ENCODE data around the gene TMEM255B. TPM values are rescaled to one million over a fixed set of nuclear protein-coding genes. Genes with fewer than 3 reads are reported as not detected.

The TMEM255B gene
- total and polyA plus RNA-seq, 2 donors (not counting 3 experiments of a cell fraction or from before 2014, with no cell fraction given) = 105 to 121 TPM

GRCh38 chr13:113822266-113822665, 63.2 kb downstream of the TMEM255B start:
- Histone ChIP-seq H3K9me3 (replicated peaks; ENCODE audit: control insufficient read depth, insufficient read depth, low read length) (no peaks in the 10 kb centered on the region), H3K4me1 (ENCODE audit: control insufficient read depth, extremely low read depth, insufficient read depth, low read length) (peaks cover 6% of the 10 kb centered on the region), H4K20me1 (replicated peaks; ENCODE audit: control insufficient read depth, extremely low read depth, insufficient read depth, low read length) (no peaks in the 10 kb centered on the region), H3K4me3 (replicated peaks in 1 of 3; ENCODE audit: insufficient read depth in 1 of 3, low read depth in 1 of 3, low read length in 3 of 3) (no peak overlapping the region), H3K9me1 (replicated peaks; ENCODE audit: control insufficient read depth, extremely low read depth, insufficient read depth, low read length) (no peaks in the 10 kb centered on the region), H3K4me2 (ENCODE audit: insufficient read depth, low read length) (no peak overlapping the region), H3K36me3 (ENCODE audit: control insufficient read depth in 2 of 2, extremely low read depth in 1 of 2, insufficient read depth in 2 of 2, low read length in 2 of 2) (peaks cover 0 to 14% of the 10 kb centered on the region in 2 experiments), H3K79me2 (ENCODE audit: control insufficient read depth, insufficient read depth, low read length) (no peaks in the 10 kb centered on the region), H2AFZ (ENCODE audit: low read depth, low read length) (no peak overlapping the region), H3K27me3 (ENCODE audit: control insufficient read depth in 2 of 2, insufficient read depth in 2 of 2, low read length in 2 of 2) (no peaks in the 10 kb centered on the region), H3K27ac (ENCODE audit: insufficient read depth, low read depth, low read length) (no peak overlapping the region), H3K9ac (replicated peaks; ENCODE audit: extremely low read depth, insufficient read depth, low read length) (no peak overlapping the region)
- no TSS peak for BruUV-seq (replicated peaks)
- DNase-seq (ENCODE audit: low read depth, low spot score) = no peak
- intact Hi-C loops (cut with micrococcal nuclease) (no loop called here), dilution Hi-C loops (cut with MboI; ENCODE audit: extremely low pct_ligation_motif_present, low sequenced_read_pairs) (no loop called here)
- ChIA-PET POLR2A (no interaction called here), CTCF (interaction anchor here (1.6 to 5.4 kb wide), 3 partner anchors 15 to 123 kb away, joined by 4 to 21 read pairs (median 5); no protein-coding TSS in a partner anchor)
- TF ChIP-seq POLR2A (IDR thresholded peaks at IDR 0.05; ENCODE audit: low read depth, low read length) = no peak
- no peak for TF ChIP-seq CTCF (IDR thresholded peaks at IDR 0.05; ENCODE audit: extremely low read depth in 1 of 2, insufficient read depth in 1 of 2, low read depth in 1 of 2, low read length in 2 of 2)
- TF ChIP-seq JUN (IDR thresholded peaks at IDR 0.05; ENCODE audit: borderline replicate concordance, insufficient read depth, insufficient read length, low read depth) = no peak
- no peak for TF ChIP-seq POLR2AphosphoS5 (IDR thresholded peaks at IDR 0.05; ENCODE audit: insufficient read depth, low read depth, low read length)
- TF ChIP-seq FOS (IDR thresholded peaks at IDR 0.05; ENCODE audit: borderline replicate concordance, insufficient read depth, low read length) = no peak
- no peak for TF ChIP-seq EZH2 (IDR thresholded peaks at IDR 0.05; ENCODE audit: borderline replicate concordance, low read depth, low read length, severe bottlenecking)
- no peak for TF ChIP-seq MAX (IDR thresholded peaks at IDR 0.05; ENCODE audit: insufficient read depth, insufficient read length)
- TF ChIP-seq GATA2 (IDR thresholded peaks at IDR 0.05; ENCODE audit: insufficient read depth, insufficient read length, low read depth, low read length) = no peak
- no peak for TF ChIP-seq MYC (IDR thresholded peaks at IDR 0.05; ENCODE audit: low read depth, low read length)
- FAIRE-seq = no peak
